NCI-H2029 treated with DMSO at 0.1 percent for 48 hours (cell line): ENCODE data around the gene PLA2G4E.

Experiments used
- DNase-seq: peaks from one replicate; lab custom pipeline; 2025; lab: John Stamatoyannopoulos, UW

The PLA2G4E gene

GRCh38 chr15:42020713-42021273 is at the start of gene PLA2G4E:
PLA2G4E (minus strand) TSS chr15:42021042; CDS start chr15:42021030, 12 bp downstream.
- DNase-seq, result no peak

GRCh38 chr15:42070279-42070975 is 49.6 kb upstream of the PLA2G4E start:
- DNase-seq, result no peak

GRCh38 chr15:42069496-42070278 is 48.8 kb upstream of the PLA2G4E start:
- DNase-seq, result no peak

- no peak for DNase-seq
Measured at GRCh38 chr15:42069025-42069424, 48.2 kb upstream of the PLA2G4E start.

- DNase-seq, result no peak
Measured at GRCh38 chr15:42068601-42069000, 47.8 kb upstream of the PLA2G4E start.

GRCh38 chr15:42066764-42067415 is 46.0 kb upstream of the PLA2G4E start:
- no peak for DNase-seq

GRCh38 chr15:42065468-42065867 is 44.6 kb upstream of the PLA2G4E start:
- no peak for DNase-seq

GRCh38 chr15:42065033-42065432 is 44.2 kb upstream of the PLA2G4E start:
- no peak for DNase-seq

GRCh38 chr15:42064271-42064670 is 43.4 kb upstream of the PLA2G4E start:
- no peak for DNase-seq

GRCh38 chr15:42063122-42063848 is 42.4 kb upstream of the PLA2G4E start:
- DNase-seq, result no peak

- DNase-seq, result no peak
Measured at GRCh38 chr15:42062284-42062806, 41.5 kb upstream of the PLA2G4E start.

GRCh38 chr15:42060797-42061196 is 40.0 kb upstream of the PLA2G4E start:
- DNase-seq, result no peak

GRCh38 chr15:42060477-42060763 is 39.6 kb upstream of the PLA2G4E start:
- no peak for DNase-seq

GRCh38 chr15:42059661-42060476 is 39.0 kb upstream of the PLA2G4E start:
- DNase-seq, result peak; percentile 29

GRCh38 chr15:42058791-42059190 is 37.9 kb upstream of the PLA2G4E start:
- no peak for DNase-seq

GRCh38 chr15:42057799-42058646 is 37.2 kb upstream of the PLA2G4E start:
- no peak for DNase-seq

- no peak for DNase-seq
Measured at GRCh38 chr15:42056934-42057798, 36.3 kb upstream of the PLA2G4E start.

- no peak for DNase-seq
Measured at GRCh38 chr15:42053914-42054313, 33.1 kb upstream of the PLA2G4E start.

- no peak for DNase-seq
Measured at GRCh38 chr15:42053010-42053409, 32.2 kb upstream of the PLA2G4E start.
